Forelimb muscle (tissue), 1 donor: ENCODE results near the gene AIPL1. TPM values are rescaled to one million over a fixed set of nuclear protein-coding genes. Genes with fewer than 3 reads are reported as not detected.
"Not testable (repeated sequence)": the region's sequence is repeated elsewhere in the genome, so short reads cannot be mapped to it uniquely, and the experiment has no call there.

Experiments
- DNase-seq: peaks from one replicate; pipeline ENCODE4 v3.0.0-alpha.2; 2013; ENCODE audit warnings: low read depth
- polyA plus RNA-seq: library from polyadenylated mRNA; unstranded; fragments of 120-200 nt; gene quantifications from one replicate; pipeline ENCODE4 v1.2.1, GENCODE V29; 2013; ENCODE audit not compliant: insufficient read length

The AIPL1 gene, protein sequence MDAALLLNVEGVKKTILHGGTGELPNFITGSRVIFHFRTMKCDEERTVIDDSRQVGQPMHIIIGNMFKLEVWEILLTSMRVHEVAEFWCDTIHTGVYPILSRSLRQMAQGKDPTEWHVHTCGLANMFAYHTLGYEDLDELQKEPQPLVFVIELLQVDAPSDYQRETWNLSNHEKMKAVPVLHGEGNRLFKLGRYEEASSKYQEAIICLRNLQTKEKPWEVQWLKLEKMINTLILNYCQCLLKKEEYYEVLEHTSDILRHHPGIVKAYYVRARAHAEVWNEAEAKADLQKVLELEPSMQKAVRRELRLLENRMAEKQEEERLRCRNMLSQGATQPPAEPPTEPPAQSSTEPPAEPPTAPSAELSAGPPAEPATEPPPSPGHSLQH
- polyA plus RNA-seq, result not detected

GRCh38 chr17:6435051-6435450, at the start of gene AIPL1:
TSS of gene AIPL1 (minus strand) at chr17:6435121. CDS start at chr17:6435104, 17 bp downstream.
- DNase-seq, result no peak

DNA sequence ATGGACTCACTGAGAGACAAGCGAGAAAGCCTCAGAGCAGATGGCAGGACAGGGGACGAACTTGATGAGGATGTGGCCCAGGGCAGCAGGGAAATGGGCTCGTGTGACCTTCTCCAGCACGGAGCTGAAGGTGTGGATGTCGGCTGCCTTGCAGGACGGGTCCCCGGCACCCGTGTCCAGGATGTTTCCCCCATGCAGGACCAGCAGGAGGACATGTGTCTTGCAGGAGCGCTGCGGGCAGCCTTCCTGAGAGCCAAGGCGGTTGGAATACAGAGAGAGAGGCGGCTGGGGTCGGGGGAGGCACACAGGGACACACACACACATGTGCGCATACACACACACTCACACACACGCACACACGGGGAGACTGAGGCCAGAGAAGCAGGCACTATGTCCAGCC, 48.6 kb upstream of the AIPL1 start:
- DNase-seq, result no peak

DNA sequence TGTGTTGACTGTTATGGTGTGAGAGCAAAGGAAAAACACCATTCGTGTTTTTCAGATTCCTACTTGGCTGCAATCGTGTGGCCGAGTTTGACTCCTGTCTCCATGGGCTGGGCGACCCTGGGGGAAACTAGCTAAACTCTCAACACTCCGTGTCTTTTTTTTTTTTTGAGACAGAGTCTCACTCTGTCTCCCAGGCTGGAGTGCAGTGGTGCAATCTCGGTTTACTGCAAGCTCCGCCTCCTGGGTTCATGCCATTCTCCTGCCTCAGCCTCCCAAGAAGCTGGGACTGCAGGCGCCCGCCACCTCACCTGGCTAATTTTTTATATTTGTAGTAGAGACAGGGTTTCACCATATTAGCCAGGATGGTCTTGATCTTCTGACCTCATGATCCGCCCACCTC, 47.9 kb upstream of the AIPL1 start:
- DNase-seq, result not testable (repeated sequence)

DNA sequence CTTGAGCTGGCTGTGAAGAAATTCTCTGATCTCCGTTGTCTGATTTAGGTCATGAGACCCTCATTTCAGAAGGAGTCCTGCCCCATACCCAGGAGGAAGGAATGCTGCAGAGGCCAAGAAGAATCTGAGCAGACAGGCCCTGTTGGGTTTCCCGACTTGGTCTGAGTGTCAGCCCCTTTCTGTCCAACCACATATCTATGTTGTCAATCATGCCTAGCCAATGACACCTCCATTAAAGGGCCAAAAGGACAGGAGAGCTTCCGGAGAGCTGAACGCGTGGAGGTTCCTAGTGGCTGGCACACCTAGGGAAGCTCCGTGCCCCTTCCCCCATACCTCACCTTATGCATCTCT, 47.2 kb upstream of the AIPL1 start:
- DNase-seq, result no peak

GRCh38 chr17:6480303-6480675, 45.4 kb upstream of the AIPL1 start:
- DNase-seq, result no peak

DNA sequence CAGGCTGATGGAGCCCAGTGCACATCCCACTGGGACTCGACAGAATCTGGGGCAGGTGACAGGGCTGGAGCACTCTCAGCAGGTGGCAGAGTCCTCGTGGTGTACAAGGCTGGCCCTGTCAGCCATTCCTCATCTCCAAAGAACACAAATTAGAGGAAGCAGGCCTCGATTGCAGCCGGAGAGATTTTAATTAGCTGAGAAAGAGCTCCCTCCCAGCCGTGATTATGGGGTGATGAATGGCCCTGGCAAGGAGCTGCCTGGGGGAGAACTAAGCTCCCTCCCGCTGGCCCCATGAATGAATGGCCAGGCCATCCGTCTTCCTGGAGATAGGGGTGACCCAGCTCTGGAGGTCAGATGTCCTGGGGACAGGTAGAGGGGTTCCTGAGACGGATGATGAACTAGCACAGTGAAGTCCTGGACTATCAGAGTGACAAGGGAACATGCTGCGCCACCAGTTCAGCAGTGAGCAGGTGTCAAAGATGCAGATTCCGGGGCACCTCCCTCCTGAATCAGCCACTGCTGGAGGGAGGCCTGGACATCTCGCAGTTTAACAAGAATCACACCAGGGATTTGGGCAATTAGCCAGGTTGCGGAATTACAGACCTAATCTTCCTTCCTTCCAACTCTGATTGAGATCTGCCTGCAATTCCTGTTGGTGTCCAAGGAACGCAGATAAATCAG, 44.8 kb upstream of the AIPL1 start:
- DNase-seq, result no peak

DNA sequence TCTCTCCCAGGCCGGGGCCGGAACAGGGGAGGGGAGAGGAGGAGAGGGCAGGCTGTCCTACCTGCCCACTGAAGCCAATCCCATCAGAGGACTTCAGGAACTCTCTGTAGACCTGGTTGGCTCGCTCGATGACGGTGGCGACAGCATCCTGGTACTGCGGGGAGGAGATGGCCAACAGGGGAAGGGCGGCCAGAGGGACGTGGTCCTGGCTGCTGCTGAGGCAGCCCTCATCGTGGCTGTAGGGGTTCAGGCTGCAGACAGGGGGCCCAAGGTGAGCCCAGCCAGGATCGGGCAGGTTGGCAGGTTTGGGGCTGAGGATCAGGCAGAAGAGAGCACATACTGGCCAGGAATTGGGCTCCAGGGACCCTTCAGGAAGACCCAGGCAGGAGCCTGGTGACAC, 43.6 kb upstream of the AIPL1 start:
- DNase-seq, result no peak

DNA sequence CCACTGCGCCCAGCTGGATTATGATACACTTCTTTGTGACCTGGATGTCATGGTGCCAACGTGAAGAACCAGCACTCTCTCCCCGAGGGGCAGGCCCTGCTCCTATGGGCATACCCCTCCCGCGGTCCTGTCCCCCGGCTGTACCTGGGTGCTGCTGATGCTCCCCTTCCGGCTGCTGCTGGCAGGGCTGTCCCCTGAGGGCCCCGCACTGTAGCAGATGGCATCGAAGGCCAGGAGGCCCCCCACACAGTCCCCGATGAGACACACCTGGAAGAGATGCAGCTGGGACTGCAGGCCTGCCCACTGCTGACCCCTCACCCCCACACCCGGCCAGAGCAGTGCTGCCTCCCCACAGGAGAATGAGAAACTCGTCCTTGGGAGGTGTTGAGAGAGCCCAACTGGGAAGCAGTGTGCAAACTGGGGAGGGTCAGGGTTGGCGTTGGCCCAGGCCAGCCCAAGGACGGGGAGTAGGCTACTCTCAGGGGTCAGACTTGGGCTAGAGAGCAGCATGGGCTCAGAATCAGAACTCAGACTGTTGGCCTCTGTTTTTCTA, 43.0 kb upstream of the AIPL1 start:
- DNase-seq, result no peak

DNA sequence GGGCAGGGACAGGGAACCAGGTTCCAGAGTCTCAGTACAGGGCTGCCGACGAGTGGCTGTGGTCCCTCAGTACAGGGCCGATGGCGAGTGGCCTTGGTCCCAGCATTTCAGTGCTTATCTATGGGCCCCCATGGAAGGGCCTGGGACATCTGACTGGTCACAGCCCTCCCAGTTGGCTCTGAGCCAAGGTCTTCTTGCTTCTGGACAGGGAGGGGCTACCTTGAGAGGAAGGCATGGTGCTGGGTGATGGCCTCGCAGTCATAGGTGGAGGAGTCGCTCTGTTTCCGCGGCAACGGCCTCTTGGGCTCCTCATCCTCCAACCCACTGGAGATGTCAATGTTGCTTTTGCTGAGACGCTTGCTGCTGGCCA, 41.9 kb upstream of the AIPL1 start:
- DNase-seq, result no peak

- DNase-seq, result no peak
Observed at GRCh38 chr17:6476076-6476809, 41.3 kb upstream of the AIPL1 start.

DNA sequence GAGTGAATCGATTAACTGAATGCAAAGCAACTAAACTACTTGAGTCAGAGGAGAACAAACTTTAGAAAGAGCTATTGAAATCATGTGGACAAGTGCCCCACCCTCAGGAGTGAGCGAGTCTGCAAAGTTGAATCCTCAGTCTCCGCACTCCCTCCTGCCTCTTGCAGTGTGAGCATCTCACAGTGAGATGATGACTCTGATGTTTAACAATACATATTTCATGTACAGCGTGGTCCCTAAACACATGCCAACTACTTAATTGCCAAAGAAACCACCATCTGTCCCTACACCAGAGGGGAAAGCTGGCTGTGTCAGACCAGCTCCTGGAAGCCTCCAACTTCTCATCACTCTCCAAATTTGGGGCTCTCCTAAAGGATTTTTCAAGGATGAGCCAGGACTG, 40.5 kb upstream of the AIPL1 start:
- no peak for DNase-seq

DNA sequence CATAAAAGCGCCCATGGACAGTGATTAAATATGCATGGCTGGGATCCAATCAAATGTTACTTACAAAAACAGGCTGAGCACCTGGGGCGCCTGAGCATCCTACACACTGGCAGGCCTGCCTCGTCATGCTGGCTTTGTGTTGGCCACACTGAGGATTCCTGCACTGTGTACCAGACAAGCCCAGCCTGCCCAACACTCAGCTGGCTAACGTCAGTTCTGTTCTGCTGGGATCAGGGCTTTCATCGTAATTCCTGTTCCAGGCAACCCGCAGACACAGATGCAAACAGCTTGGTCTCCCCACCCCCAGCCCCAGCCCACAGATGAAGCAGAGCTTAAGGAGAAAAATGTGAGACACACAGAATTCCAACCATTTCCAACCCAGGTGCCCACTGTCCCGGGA, 40.0 kb upstream of the AIPL1 start:
- DNase-seq, result no peak

DNA sequence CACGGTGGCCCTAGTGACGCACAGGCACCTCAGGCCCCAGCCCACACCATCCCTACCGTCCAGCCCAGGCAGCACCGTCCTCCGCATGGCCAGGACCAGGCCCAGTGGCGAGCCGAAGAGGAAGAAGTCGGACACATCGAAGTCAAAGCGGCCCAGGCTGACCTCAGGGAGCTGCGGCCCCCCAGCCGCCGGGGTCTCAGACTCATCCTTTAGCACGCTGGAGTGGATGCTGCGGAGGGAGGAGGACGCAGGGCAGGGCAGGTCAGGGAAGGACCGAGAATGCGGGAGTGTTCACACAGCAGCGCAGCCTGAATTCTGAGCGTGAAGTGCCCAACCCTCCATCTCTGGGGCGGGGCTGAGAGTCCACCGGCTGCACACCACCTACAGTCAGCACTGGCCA, 39.5 kb upstream of the AIPL1 start:
- no peak for DNase-seq

- DNase-seq, result no peak
Observed at GRCh38 chr17:6473128-6473767, 38.3 kb upstream of the AIPL1 start.

- DNase-seq, result no peak
Observed at GRCh38 chr17:6472517-6472916, 37.6 kb upstream of the AIPL1 start.

DNA sequence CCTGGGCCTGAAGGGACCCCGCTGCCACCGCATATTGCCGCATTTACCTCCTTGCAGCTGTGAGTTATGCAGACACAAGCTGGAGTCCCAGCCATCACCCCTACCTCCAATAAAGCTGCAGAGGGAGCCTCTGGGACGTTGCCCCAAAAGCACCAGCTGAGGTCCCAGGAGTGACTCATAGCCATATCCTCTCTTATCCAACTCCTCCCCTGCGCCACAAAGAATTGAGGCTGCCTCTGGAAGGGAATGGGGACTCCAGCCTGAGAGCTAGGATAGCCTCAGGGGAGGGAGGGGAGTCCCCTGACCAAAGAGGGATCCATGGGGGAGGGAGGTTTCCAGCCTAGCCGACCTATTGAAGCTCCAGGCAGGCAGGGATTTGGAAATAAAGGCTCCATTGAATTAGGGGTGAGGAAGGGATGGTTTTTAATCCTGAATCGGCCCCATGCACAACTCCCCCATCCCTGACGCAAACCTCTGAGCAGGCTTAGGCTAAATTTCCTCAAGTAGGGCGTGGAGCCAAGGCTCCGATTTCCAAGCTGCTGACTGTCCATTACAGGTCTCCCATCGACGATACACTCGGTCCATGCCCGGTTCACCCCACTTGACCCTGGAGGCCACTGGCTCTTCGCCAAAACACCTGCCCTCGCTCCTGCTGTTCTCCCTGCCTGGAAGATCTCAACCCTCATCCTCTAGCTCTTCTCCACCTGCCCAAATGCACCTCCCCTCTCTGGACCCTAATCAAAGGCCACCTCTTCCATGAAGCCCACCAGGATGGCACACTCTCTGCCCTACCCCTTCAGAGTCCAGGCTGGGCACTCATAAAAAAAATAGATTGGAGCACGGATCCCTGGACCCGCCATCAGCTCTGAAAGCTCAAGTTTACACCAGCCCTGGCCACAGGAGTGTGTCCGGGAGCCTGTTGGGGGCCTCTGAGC, 36.9 kb upstream of the AIPL1 start:
- no peak for DNase-seq

DNA sequence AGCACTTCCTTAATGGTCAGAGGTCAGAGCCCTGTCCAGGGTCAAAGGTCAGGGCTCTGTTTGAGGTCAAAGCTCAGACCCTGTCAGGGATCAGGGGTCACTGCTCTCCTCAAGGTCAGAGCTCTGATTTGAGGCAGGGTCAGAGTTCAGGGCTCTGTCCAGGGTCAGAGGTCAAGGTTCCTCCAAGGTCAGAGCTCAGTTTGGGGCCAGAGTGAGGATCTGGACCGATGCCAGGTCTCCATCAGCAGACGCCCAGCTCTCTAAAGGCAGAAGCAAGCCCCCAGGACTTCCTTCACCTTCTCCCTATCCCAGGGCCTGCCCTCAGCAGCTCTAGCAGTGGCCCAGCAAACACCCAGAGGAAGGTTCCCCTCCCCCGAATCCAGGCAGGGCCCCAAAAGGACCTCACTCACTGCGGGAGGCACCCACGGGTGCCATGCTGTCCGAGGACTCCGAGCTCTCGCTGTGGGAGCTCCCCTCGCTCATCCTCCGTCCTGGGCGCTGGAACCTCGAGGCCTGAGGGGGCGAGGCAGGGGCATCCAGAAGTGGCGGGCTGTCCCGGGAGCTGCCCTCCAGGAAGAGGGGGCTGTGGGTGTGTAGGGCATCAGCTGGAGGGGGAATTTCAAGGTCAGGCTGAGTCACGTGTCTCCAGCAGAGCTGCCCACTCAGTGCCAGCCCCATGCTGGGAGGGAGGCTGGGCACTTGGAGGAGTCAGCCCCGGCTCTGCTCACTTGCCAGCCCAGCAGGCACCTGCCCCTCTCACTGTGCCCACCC, 36.0 kb upstream of the AIPL1 start:
- DNase-seq, result no peak

DNA sequence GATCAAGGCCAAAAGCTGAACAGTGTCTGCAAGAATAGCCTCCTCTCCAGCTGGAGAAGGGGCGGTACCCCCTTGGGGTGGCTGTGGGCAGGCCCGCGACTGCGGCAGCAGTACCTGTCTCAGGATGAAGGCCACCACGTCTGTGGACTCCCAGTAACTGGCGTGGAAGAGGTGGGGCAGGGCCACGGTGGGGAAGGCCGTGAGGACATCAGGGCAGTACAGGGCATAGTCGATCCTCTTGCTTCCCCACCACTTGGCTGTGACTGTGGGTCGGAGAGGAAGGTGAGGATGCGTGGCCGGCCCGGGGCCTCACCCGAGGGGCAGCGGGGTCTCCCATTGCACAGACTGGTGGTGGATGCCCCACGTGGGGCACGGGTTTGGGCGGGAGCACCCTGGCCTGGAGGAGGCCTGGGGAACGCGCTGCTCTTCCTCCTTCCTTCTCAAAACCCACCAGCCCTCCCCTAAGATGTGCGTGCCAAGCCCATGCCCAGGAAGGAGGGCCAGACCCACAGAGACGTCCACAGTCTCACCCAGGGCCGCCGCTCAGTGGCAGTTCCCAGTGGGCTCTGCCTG, 35.3 kb upstream of the AIPL1 start:
- no peak for DNase-seq

DNA sequence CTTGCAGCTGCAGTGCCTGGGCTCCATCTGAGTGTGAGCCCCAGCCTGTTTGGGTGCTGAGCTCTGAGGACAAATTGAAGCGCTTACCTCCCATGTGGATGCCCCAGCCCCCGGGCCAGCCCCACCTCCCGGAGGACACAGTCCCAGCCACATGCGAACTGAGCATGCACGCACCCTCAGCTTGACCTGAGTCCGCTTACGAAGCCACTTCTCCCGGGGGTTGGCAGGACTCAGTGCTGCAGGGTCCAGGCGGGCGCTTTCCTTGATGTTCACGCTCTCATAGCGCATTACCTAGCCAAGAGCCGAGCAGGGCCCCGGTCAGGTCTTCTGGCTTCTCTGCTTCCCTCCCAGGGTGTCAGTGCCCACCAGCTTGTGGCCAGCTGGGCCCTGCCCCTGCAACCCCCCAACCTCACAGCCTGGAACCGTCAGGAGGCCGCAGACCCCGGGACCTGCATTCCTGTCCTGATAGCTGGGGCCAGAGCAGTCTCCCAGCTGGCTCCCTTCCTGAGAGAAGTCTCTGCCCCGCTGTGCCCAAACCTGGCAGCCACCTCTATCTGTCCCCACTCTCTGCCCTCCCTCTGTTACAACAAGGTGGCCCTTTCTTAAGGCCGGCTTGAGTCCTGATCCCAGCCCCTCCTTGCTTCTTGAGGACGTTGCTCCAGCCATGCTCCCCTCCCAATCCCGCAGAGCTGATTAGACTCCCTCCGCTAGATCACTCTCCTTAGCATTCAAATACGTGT, 33.3 kb upstream of the AIPL1 start:
- no peak for DNase-seq
